GM18517 (cell line): Measurements from ENCODE around the gene CD160.
"Not testable (repeated sequence)": the region's sequence is repeated elsewhere in the genome, so short reads cannot be mapped to it uniquely, and the experiment has no call there.

ENCODE experiments used
- ATAC-seq: cut with Tn5 transposase; IDR thresholded peaks from one replicate; pipeline ENCODE4 v1.9.1; 2021; ENCODE audit warnings: mild to moderate bottlenecking, moderate library complexity; ENCODE audit not compliant: unreplicated experiment

The CD160 gene

GRCh38 chr1:145757420-145757819 lies 38.1 kb downstream of the CD160 start:
- no peak for ATAC-seq

GRCh38 chr1:145758116-145758515 lies 38.8 kb downstream of the CD160 start:
- no peak for ATAC-seq

- no peak for ATAC-seq
Measured at GRCh38 chr1:145758575-145758974, 39.3 kb downstream of the CD160 start.

- ATAC-seq, result no peak
Measured at GRCh38 chr1:145759721-145760120, 40.4 kb downstream of the CD160 start.

- ATAC-seq, result not testable (repeated sequence)
Measured at GRCh38 chr1:145760395-145760949, 41.2 kb downstream of the CD160 start.

- ATAC-seq, result not testable (repeated sequence)
Measured at GRCh38 chr1:145761498-145761897, 42.2 kb downstream of the CD160 start.

GRCh38 chr1:145762001-145762400 lies 42.7 kb downstream of the CD160 start:
- not testable (repeated sequence) for ATAC-seq

- not testable (repeated sequence) for ATAC-seq
Measured at GRCh38 chr1:145764231-145764940, 45.1 kb downstream of the CD160 start.

- ATAC-seq, result not testable (repeated sequence)
Measured at GRCh38 chr1:145765127-145765526, 45.8 kb downstream of the CD160 start.

GRCh38 chr1:145765585-145766360 lies 46.5 kb downstream of the CD160 start:
- ATAC-seq, result not testable (repeated sequence)

GRCh38 chr1:145766926-145767325 lies 47.6 kb downstream of the CD160 start:
- ATAC-seq, result not testable (repeated sequence)

- ATAC-seq, result not testable (repeated sequence)
Measured at GRCh38 chr1:145768004-145768403, 48.7 kb downstream of the CD160 start.

- ATAC-seq, result no peak
Measured at GRCh38 chr1:145771056-145771455, 51.8 kb downstream of the CD160 start.

- no peak for ATAC-seq
Measured at GRCh38 chr1:145773423-145773822, 54.1 kb downstream of the CD160 start.

- ATAC-seq, result no peak
Measured at GRCh38 chr1:145777357-145778145, 58.3 kb downstream of the CD160 start.

- ATAC-seq, result no peak
Measured at GRCh38 chr1:145778146-145778540, 58.8 kb downstream of the CD160 start.

- ATAC-seq, result no peak
Measured at GRCh38 chr1:145782272-145783099, 63.2 kb downstream of the CD160 start.

GRCh38 chr1:145784409-145784808 lies 65.1 kb downstream of the CD160 start:
- no peak for ATAC-seq

GRCh38 chr1:145785547-145785946 lies 66.2 kb downstream of the CD160 start:
- ATAC-seq, result peak; percentile 61

GRCh38 chr1:145786271-145786670 lies 67.0 kb downstream of the CD160 start:
- ATAC-seq, result no peak
